ENCODE results near the gene BSN.

Gene BSN

GRCh38 chr3:49647741-49648140 lies 93.5 kb downstream of the BSN start:
- Histone ChIP-seq H3K36me3 (ENCODE audit: insufficient read depth) (no peaks in the 10 kb centered on the region), H3K79me2 (ENCODE audit: insufficient read depth, low read depth) (no peaks in the 10 kb centered on the region), H4K20me1 (ENCODE audit: insufficient read depth) (no peaks in the 10 kb centered on the region), H2AFZ (ENCODE audit: low read depth) (no peak overlapping the region), H3K4me2 (no peak overlapping the region), H3K9ac (no peak overlapping the region), H3K4me3 (IDR thresholded peaks at IDR 0.05; ENCODE audit: insufficient read depth, low read depth, low read length) (no peak overlapping the region), H3K4me1 (ENCODE audit: low read depth, poor library complexity, severe bottlenecking) (no peaks in the 10 kb centered on the region), H3K27ac (no peak overlapping the region), H3K27me3 (ENCODE audit: insufficient read depth, low read depth) (no peaks in the 10 kb centered on the region)
- no peak for TF ChIP-seq CTCF (conservative IDR thresholded peaks at IDR 0.05; ENCODE audit: low read depth, low read length)

- Histone ChIP-seq H3K79me2 (ENCODE audit: insufficient read depth, low read depth) (no peaks in the 10 kb centered on the region), H3K27me3 (ENCODE audit: insufficient read depth, low read depth) (no peaks in the 10 kb centered on the region), H3K9ac (no peak overlapping the region), H3K36me3 (ENCODE audit: insufficient read depth) (no peaks in the 10 kb centered on the region), H3K4me3 (IDR thresholded peaks at IDR 0.05; ENCODE audit: insufficient read depth, low read depth, low read length) (no peak overlapping the region), H4K20me1 (ENCODE audit: insufficient read depth) (no peaks in the 10 kb centered on the region), H3K27ac (no peak overlapping the region), H3K4me2 (no peak overlapping the region), H3K4me1 (ENCODE audit: low read depth, poor library complexity, severe bottlenecking) (no peaks in the 10 kb centered on the region), H2AFZ (ENCODE audit: low read depth) (no peak overlapping the region)
- no peak for TF ChIP-seq CTCF (conservative IDR thresholded peaks at IDR 0.05; ENCODE audit: low read depth, low read length)
Measured at GRCh38 chr3:49648354-49649019, 94.2 kb downstream of the BSN start.

GRCh38 chr3:49649576-49649975 lies 95.3 kb downstream of the BSN start:
- no peak overlapping the region for H3K27ac ChIP-seq
- no peaks in the 10 kb centered on the region for H3K36me3 ChIP-seq (ENCODE audit: insufficient read depth)

GRCh38 chr3:49650177-49650576 lies 95.9 kb downstream of the BSN start:
- TF ChIP-seq CTCF (conservative IDR thresholded peaks at IDR 0.05; ENCODE audit: low read depth, low read length): no peak
- no peaks in the 10 kb centered on the region for H4K20me1 ChIP-seq (ENCODE audit: insufficient read depth)
- peaks cover 5% of the 10 kb centered on the region for H3K4me1 ChIP-seq (ENCODE audit: low read depth, poor library complexity, severe bottlenecking)
- no peaks in the 10 kb centered on the region for H3K36me3 ChIP-seq (ENCODE audit: insufficient read depth)
- no peaks in the 10 kb centered on the region for H3K27me3 ChIP-seq (ENCODE audit: insufficient read depth, low read depth)
- no peak overlapping the region for H3K4me3 ChIP-seq (IDR thresholded peaks at IDR 0.05; ENCODE audit: insufficient read depth, low read depth, low read length)
- H3K27ac ChIP-seq: no peak overlapping the region
- H2AFZ ChIP-seq (ENCODE audit: low read depth): no peak overlapping the region
- no peaks in the 10 kb centered on the region for H3K79me2 ChIP-seq (ENCODE audit: insufficient read depth, low read depth)
- no peak overlapping the region for H3K9ac ChIP-seq
- no peak overlapping the region for H3K4me2 ChIP-seq

More at GRCh38 chr3:49649576-49649975, 95.3 kb downstream of the BSN start:
- H4K20me1 ChIP-seq (ENCODE audit: insufficient read depth): no peaks in the 10 kb centered on the region
- H3K4me2 ChIP-seq: no peak overlapping the region
- H3K79me2 ChIP-seq (ENCODE audit: insufficient read depth, low read depth): no peaks in the 10 kb centered on the region
- H2AFZ ChIP-seq (ENCODE audit: low read depth): no peak overlapping the region
- no peak overlapping the region for H3K9ac ChIP-seq
- no peak overlapping the region for H3K4me3 ChIP-seq (IDR thresholded peaks at IDR 0.05; ENCODE audit: insufficient read depth, low read depth, low read length)
- no peaks in the 10 kb centered on the region for H3K27me3 ChIP-seq (ENCODE audit: insufficient read depth, low read depth)
- TF ChIP-seq CTCF (conservative IDR thresholded peaks at IDR 0.05; ENCODE audit: low read depth, low read length): no peak
- peaks cover under 1% of the 10 kb centered on the region for H3K4me1 ChIP-seq (ENCODE audit: low read depth, poor library complexity, severe bottlenecking)

All from KMS-11 (cell line).